Mucosa of descending colon (tissue), 3 donors: Measurements from ENCODE around the gene ELOB. TPM values are rescaled to one million over a fixed set of nuclear protein-coding genes. Genes with fewer than 3 reads are reported as not detected.

Experiments
- ATAC-seq: fragments of 200-7000 bp; cut with Tn5 transposase; one replicate; pipeline ENCODE4 v1.9.1; 2020; ENCODE audit warnings: mild to moderate bottlenecking, moderate library complexity
- DNase-seq, 3 donors: peaks; one replicate each; pipeline ENCODE4 v3.0.0-alpha.2; 2020
- H3K36me3 ChIP-seq: fragments of 200-600 bp; one replicate; pipeline ENCODE4 v1.8.0; 2021; ENCODE audit warnings: low read depth, mild to moderate bottlenecking
- H3K4me1 ChIP-seq: fragments of 200-600 bp; one replicate; pipeline ENCODE4 v1.8.0; 2021; ENCODE audit warnings: low read depth, mild to moderate bottlenecking
- H3K4me3 ChIP-seq: fragments of 200-600 bp; one replicate; pipeline ENCODE4 v1.8.0; 2021; ENCODE audit warnings: mild to moderate bottlenecking
- H3K9me3 ChIP-seq: fragments of 200-600 bp; one replicate; pipeline ENCODE4 v1.8.0; 2021; ENCODE audit warnings: mild to moderate bottlenecking
- CTCF ChIP-seq: fragments of 200-600 bp; IDR thresholded peaks from one replicate; pipeline ENCODE4 v1.8.0; 2022; ENCODE audit warnings: antibody characterized with exemption, mild to moderate bottlenecking
- intact Hi-C, 2 donors: fragments of 100-400 bp; cut with DNase I in 1 of 2; cut with micrococcal nuclease in 1 of 2; formaldehyde crosslinking; loops; one replicate each; pipeline versions ENCODE4 v1.11.0 to v1.11.1; 2022; cut with DNase I, micrococcal nuclease
- total RNA-seq, 3 donors: library from RNA; stranded (reverse); fragmentation: NEBNext Ultra II Directional in 2 of 3; extraction: Animal tissue kit (Norgen Biotek cat#: 25700) in 2 of 3; gene quantifications; one replicate each; pipeline versions ENCODE4 v1.2.1 to v1.2.4, GENCODE V29; 2021 to 2023
- donor health status: DM: no; HTN: no; CAD: no; lungs with moderate emphysema.
- donor health status: DM: no; HTN: no; CAD: no.
- donor health status: DM: no; HTN: yes; CAD: no.

Gene ELOB
- total RNA-seq, 3 donors from 2014 or later: 231 to 296 (median 285) TPM

GRCh38 chr16:2779978-2780898, 3.2 kb upstream of the ELOB start:
- H3K9me3 ChIP-seq: no peaks in the 10 kb centered on the region
- intact Hi-C loops: no loop called here
- no peaks in the 10 kb centered on the region for H3K36me3 ChIP-seq
- TF ChIP-seq CTCF: no peak
- ATAC-seq (no peak), DNase-seq (no peak)
- no peak overlapping the region for H3K4me3 ChIP-seq
- H3K4me1 ChIP-seq: peaks cover 21% of the 10 kb centered on the region

- intact Hi-C loops: no loop called here
- no peak for TF ChIP-seq CTCF
- Histone ChIP-seq H3K36me3 (no peaks in the 10 kb centered on the region), H3K4me1 (peaks cover 16% of the 10 kb centered on the region), H3K9me3 (no peaks in the 10 kb centered on the region), H3K4me3 (no peak overlapping the region)
- DNase-seq: no peak
- ATAC-seq: no peak
Observed at GRCh38 chr16:2779151-2779920, 2.3 kb upstream of the ELOB start.

- ATAC-seq (no peak), DNase-seq (no peak)
- Histone ChIP-seq H3K36me3 (no peaks in the 10 kb centered on the region), H3K9me3 (no peaks in the 10 kb centered on the region), H3K4me1 (peaks cover 16% of the 10 kb centered on the region), H3K4me3 (no peak overlapping the region)
- intact Hi-C loops: no loop called here
- TF ChIP-seq CTCF: no peak
Observed at GRCh38 chr16:2778630-2778958, 1.5 kb upstream of the ELOB start.

GRCh38 chr16:2777903-2778629, 986 bp upstream of the ELOB start:
- peaks cover 16% of the 10 kb centered on the region for H3K4me1 ChIP-seq
- peak in 2 of 3 donors; percentile 52 to 60 for DNase-seq
- TF ChIP-seq CTCF: no peak
- intact Hi-C loops: no loop called here
- H3K9me3 ChIP-seq: no peaks in the 10 kb centered on the region
- no peaks in the 10 kb centered on the region for H3K36me3 ChIP-seq
- H3K4me3 ChIP-seq: peak overlapping the region; percentile 97
- ATAC-seq: peak; percentile 54

- peaks cover 16% of the 10 kb centered on the region for H3K4me1 ChIP-seq
- no peak for TF ChIP-seq CTCF
- DNase-seq (peak in 1 of 3 donors; percentile 77), ATAC-seq (peak; percentile 8)
- intact Hi-C loops: no loop called here
- H3K4me3 ChIP-seq: peak overlapping the region; percentile 97
- H3K36me3 ChIP-seq: peaks cover 4% of the 10 kb centered on the region
- no peaks in the 10 kb centered on the region for H3K9me3 ChIP-seq
Observed at GRCh38 chr16:2776500-2777139, 460 bp downstream of the ELOB start.
